Raji (cell line): ENCODE data around the gene FMN1.

ENCODE experiments used
- POLR2A ChIP-seq: IDR thresholded peaks from 2 replicates; pipeline ENCODE4 v1.6.1; 2011; ENCODE audit warnings: low read depth, low read length, control low read depth; ENCODE audit not compliant: insufficient read depth

Gene FMN1

DNA sequence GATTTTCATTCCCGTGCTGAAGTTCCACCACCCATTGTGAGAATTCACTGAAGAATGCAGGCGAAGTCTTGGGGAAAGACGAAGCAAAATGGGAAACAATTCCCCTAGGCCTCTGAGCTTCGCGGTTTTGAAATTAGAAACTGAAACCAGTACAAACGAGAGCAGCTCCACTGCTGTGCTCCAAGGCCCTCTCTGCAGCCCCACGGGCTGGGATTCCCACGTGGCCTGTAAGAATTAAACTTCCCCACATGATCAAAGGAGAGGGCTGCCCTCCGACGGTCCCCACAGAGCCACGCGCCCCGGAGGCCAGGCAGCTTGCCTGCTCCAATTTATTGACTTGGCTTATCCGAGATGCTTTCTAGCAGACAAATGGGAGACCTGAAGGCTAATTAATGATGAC is 332.8 kb downstream of the FMN1 start:
- no peak for TF ChIP-seq POLR2A

DNA sequence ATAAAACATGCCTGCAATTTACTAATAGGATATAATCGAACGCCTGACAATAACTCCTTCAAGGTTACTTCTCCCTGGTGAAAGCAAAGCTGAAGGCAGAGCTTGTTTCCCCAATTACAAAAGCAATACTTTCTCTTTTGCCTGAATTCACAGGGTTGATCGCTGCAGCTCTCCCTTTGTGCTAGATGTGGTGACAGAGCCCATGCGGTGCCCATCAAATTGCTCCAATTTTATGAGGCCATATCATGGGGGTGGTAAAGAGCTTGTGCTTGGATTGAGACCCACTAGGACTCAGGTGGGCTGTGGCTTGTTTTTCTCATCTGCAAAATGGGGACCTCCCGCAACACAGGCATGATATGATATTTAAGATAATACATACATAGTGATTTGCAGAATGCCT is 333.3 kb downstream of the FMN1 start:
- TF ChIP-seq POLR2A, result no peak

DNA sequence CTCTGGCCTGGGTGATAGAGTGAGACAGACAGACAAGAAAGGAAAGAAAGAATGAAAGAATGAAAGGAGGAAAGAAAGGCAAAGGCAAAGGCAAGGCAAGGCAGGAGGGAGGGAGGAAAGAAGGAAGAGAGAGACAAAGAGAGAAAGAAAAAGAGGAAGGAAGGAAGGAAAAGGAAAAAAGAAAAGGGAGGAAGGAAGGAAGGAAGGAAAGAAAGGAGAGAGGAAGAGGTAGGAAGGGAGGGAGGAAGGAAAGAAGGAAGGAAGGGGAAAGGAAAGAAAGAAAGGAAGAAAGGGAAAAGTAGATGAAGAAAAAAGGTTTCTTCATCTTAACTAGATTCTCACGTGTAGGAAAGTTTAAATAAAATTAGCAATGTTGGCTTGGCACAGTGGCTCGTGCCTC is 334.5 kb downstream of the FMN1 start:
- TF ChIP-seq POLR2A, result no peak

DNA sequence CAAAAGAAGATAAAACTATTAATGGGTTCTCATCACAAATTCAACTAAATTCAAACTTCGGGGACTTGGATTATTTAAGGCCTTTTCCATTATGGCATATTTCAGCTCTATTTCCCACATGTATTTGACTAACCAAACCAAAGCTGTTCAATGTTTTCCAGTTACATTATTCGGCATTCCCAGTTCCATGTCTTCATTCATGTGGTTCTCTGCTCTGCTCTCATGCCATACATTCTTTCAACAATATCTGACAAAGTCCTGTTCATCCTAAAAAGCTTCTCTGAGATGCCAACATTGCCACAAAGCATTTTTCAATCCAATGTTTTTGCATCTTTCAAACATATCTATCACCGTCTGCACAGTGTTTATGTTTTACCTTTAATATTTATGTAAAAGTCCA is 335.3 kb downstream of the FMN1 start:
- no peak for TF ChIP-seq POLR2A

DNA sequence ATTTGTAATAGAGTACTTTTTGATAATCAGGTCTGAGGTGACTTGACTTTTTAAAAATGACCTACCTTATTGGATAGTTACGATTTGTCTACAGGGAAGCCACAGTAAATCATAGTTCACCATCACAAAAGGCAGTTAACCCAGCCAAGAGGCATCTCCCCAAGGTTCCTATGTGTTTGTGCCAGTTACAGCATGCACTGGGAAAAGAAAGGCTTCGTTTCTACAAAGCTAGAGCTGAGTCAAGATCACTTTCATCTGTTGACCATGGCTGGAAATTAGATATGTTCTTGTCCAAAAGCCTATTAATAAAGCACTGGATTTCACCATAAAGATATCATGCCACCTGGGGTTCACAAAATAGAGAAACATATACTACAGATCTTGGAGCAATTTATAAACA is 336.8 kb downstream of the FMN1 start:
- no peak for TF ChIP-seq POLR2A

DNA sequence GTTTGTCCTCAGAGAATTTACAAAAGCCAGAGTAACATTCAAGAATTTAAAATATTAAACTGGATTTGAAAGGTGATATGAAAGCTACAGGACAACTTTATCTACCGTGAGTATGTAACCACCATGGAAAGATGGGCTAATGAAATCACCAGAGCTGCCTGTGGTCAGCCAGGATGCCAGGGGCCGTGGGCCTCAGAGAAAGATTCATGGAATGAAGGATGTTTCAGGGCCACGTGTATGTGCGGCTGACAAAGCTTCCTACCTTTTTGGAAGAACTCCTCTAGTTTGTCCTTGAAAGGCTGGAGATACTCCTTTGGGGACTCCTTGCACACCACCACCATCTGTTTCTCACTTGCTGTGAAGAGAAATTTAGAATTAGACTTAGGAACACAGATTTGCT is 337.8 kb downstream of the FMN1 start:
- no peak for TF ChIP-seq POLR2A

DNA sequence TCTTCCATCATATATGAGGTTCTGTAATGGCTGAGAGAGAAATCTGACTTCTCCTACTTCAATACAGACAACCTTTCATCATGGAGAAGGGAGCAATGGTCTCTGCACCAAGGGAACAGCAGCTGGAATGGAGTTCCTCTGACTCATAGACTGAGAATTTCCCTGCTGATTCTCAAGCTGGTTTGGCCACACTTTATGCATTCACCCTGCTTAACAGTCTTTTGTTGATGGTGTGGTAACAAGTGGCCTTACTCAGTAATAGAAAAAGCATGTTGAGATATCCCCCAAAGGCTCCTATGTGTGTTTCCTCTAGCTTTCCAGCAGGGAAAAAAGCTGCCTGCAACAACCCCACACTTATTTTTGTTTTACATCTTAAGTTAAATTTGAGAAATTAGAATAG is 338.6 kb downstream of the FMN1 start:
- TF ChIP-seq POLR2A, result no peak

DNA sequence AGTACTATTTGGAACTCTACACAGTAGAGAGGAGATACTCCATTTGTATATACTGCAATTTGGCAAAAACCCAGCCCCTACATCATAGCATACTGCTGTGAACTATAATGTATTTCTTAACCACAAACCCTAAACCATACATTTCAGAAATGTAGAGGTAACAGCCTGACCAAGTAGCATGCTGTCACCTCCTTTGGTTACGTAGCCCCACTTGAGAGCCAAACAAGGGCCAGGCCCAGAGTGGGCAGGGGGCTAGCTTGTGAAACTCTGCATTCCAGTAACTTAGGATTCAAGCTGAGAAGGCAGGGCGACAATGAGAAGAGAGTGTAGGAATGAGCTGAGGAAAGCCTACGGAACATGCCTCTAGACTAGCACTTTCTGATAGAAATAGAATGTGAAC is 340.9 kb downstream of the FMN1 start:
- no peak for TF ChIP-seq POLR2A

DNA sequence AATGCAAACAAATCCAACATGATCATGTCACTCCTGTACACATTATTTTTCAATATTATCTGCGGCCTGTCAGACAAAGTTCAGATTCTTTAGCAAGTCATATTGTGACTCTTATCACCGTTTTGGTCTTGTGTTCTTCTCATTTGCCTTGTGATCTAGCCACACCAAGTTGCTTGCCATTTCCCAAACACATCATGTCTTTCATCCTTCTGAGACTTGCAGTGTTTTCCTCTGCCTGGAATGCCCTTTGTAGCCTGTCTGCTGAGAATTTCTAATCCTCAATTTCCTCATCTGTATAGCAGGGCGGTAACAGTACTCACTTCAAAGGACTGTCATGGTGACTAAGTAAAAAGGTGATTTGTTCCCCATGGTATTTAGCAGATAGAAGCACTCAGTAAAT is 341.7 kb downstream of the FMN1 start:
- TF ChIP-seq POLR2A, result no peak

DNA sequence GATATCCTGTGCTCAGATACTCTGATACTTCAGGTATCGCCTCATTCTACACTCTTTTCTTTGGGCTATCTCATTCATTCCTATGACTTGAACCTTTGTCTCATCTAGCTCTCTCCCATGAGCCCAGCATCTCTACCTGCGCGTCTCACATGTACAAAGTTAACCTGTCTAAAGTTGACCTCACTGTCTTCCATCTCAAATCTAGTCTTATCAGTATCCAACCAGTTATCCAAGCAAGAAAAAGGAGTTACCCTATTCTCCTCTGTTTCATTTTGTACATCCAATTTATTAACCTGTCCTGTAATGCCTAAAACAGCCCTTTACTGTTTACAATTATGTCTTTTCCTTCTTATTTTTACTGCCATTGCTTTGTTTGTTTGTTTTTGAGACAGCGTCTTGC is 342.5 kb downstream of the FMN1 start:
- TF ChIP-seq POLR2A, result no peak

DNA sequence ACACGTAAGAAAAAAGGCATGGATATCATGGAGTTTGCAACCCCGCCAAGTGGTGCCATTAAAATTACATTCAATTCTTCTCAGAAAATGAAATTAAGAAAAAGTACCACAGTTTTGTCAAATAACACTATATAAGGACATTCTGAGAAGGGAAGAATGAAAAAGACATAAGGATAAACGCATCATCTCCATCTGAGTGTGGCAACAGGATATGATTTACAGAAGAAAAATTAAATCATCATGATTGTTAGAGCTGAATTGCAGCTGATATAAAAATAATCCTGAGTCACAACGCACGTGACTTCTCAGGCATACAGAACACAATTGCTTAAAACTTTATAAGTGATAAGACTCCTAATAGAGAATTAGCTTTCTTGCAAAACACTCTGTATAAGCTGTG is 342.9 kb downstream of the FMN1 start:
- TF ChIP-seq POLR2A, result no peak

DNA sequence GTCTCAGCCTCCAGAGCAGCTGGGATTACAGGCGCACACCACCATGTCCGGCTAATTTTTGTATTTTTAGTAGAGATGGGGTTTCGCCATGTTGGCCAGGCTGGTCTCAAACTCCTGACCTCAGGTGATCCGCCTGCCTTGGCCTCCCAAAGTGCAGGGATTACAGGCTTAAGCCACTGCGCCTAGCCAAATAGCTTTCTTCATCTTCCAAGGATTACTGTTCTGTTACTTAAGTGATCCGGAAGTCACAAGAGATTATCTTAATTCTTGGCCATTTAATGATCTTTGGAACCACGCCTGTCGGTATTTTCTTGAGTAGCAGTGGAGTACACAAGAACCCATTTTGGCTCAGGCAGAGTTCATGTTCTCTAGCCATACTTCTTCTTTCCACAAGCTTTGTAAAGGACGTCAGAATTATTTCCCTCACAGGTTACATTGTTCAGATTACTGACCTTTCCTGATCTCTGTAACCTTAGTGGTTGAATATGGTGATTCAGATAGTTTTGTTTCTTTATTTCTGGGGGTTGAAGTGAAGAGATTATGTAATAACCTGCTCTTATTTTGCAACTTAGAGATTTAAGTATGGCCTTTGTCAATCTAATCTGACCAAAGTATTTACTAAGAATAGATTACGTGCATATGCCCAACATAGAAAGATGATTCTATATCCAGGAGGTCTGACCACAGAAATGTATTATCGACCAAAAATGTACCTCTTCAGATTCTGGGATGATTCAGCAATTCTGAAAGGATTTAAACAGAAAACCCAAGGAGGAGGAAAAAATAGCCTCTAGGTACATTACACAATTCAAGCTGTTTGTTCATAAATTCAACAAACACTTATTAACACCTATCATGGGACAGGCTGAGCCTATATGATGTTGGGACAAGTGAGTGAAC is 344.5 kb downstream of the FMN1 start:
- TF ChIP-seq POLR2A, result no peak

DNA sequence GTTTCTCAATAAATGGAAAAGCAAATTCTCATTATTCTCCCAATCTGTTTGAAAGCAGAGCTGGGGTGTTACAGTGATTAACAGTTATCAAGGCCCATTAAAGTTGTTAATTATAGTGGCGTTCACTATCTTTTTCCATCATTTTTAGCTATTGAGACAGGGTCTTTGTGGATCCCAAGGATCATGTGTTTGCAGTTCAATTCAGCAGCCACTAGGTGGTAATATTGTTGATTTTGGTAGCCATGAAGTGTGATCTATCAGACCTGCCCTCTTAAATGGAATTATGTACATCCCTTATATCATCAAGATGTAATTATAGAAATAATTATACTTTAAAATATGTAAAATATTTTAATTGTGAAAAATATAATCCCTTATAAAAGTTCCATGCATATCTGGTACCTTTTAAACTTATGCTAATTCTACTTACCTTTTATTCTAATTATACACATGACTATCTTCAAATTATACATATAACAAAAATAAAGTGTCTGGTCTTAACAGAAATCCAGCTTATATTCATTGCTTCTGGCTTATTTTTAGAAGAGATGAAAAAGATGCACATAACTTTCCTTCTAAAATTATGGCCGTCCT is 350.3 kb downstream of the FMN1 start:
- no peak for TF ChIP-seq POLR2A

DNA sequence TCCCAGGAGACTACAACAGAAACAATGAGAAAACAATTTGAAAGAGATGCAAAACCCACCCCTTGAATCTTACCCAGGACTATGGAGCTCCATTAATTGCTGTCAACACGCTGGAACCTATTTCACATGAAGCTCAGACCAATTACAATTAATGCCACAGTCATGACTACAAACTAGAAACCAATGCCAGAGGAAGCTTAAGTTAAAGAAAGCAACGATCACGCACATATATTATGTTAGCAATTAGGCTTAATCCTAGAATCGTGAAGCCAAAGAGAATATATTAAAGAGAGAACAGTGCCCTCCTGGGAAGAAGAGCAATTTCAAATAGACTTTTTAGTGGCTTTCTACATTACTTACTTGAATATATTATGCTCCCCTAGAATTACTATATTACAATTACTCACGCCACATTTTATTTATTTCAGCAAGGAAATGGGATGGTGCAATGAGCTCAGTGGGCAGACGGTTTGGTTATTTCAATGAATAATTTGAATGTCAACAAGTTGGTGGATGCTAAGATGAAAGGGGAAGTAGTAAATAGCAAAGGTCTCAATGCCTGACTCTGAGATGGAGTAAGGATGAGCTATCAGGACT is 351.2 kb downstream of the FMN1 start:
- TF ChIP-seq POLR2A, result no peak

DNA sequence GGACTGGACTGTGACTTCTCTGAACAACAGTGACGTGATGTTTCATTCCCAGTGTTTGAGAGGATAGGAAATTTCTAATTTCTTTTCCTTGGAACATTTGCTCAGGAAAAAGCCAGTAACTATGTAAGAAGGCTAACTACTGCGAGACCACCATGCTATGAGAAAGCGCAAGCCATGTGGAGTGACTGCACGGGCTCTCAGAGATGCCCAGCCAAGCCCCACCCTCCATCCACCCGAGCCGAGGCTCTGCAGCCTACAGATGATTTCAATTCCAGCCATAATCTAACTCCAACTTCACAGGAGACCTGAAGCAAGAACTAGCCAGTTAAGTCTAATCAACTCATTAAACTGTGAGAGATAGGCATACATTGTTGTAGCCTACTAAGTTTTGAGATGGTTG is 352.4 kb downstream of the FMN1 start:
- no peak for TF ChIP-seq POLR2A
